Fibroblast of villous mesenchyme (primary cell): ENCODE data around the gene GCN1. TPM values are rescaled to one million over a fixed set of nuclear protein-coding genes. Genes with fewer than 3 reads are reported as not detected.
A peak's percentile ranks its signal among the peaks of the same experiment; 100 is the strongest.
"Not testable (repeated sequence)": the region's sequence is repeated elsewhere in the genome, so short reads cannot be mapped to it uniquely, and the experiment has no call there.

ENCODE experiments used
- DNase-seq: peaks from one replicate; pipeline ENCODE4 v3.0.0-alpha.2; 2010; ENCODE audit warnings: low read depth
- H3K4me3 ChIP-seq: 2 replicates; pipeline ENCODE4 v1.5.1; 2011; ENCODE audit warnings: low read depth, mild to moderate bottlenecking, low read length
- total RNA-seq: library from RNA; depleted of rRNA; stranded (reverse); fragments of >200 nt; gene quantifications from 2 replicates; pipeline ENCODE4 v1.2.3, GENCODE V29; 2012
- TF ChIP-seq, protein P1 (sequence below): IDR thresholded peaks from 2 replicates; pipeline ENCODE4 v1.5.1; 2012; ENCODE audit warnings: low read depth, mild to moderate bottlenecking, low read length; ENCODE audit not compliant: insufficient read depth

The GCN1 gene
- total RNA-seq, 1 donor = 210 TPM

DNA sequence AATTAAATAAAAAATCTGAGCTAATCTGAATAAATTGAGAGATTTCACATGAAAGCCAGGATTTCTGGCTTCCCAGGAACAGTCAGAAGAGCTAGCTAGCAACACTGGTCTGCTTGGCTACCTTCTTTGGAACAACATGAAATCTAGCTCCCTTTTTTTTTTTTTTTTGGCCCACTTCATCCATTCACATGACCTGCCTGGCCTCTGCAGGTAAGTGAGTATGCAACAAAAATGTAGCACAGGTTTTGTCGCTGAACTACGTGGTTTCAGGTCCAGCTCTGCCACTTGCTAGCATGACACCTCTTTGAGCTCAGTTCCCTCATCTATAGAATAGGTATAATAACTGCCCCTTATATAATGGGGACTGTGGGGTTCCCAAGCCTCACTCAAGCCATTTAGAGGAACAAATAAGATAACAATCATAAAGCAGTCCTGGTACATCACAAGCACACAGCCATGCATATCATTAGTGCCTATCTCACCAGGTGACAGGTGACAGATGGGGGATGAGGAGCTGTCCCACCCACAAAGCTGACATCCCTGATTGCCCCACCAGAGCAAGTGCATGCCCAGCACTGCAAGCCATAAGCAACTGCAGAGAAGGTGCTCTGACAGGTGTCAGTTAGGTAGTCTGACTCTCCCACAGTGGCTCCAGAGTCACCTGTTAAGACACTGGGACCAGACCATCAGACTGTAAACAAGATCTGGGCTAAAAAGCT lies 45.4 kb upstream of the GCN1 start:
- no peak overlapping the region for H3K4me3 ChIP-seq
- TF ChIP-seq, protein P1, sequence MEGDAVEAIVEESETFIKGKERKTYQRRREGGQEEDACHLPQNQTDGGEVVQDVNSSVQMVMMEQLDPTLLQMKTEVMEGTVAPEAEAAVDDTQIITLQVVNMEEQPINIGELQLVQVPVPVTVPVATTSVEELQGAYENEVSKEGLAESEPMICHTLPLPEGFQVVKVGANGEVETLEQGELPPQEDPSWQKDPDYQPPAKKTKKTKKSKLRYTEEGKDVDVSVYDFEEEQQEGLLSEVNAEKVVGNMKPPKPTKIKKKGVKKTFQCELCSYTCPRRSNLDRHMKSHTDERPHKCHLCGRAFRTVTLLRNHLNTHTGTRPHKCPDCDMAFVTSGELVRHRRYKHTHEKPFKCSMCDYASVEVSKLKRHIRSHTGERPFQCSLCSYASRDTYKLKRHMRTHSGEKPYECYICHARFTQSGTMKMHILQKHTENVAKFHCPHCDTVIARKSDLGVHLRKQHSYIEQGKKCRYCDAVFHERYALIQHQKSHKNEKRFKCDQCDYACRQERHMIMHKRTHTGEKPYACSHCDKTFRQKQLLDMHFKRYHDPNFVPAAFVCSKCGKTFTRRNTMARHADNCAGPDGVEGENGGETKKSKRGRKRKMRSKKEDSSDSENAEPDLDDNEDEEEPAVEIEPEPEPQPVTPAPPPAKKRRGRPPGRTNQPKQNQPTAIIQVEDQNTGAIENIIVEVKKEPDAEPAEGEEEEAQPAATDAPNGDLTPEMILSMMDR = no peak
- DNase-seq = no peak

DNA sequence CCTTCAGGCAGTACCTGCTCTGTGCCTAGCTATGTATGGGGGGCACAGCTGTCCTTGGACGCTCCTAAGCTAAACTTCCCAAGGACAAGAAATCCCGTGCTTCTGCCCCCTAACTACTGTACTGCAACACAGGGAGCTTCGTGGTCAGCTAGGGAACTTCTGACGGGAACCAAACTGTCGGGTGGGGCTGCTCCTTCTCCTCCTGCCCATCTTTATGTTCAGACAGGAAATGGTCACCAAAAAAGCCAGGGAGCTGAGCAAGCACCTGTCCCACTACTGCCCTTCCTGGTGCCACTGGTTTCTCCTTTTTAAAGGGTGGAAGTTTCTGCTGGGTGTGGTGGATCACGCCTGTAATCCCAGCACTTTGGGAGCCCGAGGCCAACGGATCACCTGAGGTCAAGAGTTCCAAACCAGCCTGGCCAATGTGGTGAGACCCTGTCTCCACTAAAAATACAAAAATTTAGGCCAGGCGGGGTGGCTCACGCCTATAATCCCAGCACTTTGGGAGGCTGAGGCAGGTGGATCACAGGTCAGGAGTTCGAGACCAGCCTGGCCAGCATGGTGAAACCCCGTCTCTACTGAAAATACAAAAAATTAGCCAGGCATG lies 44.4 kb upstream of the GCN1 start:
- TF ChIP-seq, protein P1 = no peak
- no peak overlapping the region for H3K4me3 ChIP-seq
- no peak for DNase-seq

DNA sequence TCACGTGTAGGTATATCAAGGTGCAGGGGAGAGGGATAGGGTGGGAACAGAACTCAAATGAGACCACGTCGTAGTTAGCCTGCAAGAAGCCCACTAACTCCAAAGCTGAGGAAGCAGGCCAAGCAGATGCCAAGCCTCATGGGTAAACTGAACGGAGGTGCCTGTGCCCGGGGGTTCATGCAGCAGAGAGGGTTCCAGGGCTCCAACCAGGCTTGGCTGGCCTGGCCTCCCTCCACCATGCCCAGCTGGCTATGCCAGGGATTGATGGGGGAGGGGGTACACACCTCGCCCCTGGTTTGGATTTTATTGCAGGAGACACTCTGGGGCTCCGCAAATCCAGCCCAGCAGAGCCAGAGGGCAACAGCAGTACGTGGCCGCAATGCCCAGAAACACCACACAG lies 43.7 kb upstream of the GCN1 start:
- no peak for DNase-seq
- no peak overlapping the region for H3K4me3 ChIP-seq
- TF ChIP-seq, protein P1 = no peak

DNA sequence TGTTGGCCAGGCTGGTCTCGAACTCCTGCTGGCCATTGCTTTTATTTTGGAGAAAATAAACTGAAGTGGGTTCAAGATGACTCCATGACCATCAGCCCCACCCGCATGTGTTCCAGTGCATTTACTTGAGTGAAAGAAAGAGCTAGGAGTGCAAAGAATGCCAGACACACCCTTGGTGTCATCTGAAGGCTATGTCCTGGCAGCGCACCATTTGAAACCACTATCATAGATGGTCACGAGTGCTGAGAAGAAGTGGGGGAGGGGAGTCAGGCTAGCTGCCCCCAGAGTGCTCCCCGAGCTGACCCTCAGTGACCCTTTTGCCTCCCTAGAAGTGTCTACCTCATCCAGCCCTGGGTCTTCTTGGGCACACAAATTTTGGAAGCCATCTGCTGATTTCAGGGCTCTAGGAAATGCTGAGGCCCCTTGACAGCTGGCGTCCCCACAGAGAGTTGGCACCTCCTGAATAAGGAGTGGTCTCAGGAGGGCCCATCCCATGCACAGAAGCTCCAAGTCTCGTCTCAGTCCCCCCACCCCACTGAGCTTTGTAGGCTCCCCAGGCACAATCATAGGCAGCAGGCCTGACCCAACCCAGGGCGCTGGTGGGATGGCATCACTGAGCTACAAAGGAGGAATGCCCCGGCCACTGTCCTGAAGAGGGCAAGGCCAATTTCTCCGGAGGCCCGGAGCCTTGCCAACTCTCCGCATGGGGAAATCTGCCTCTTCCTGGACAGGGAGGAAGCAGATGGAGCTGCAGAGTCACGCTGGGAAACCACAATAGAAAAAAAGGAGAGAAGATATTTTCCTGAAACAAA lies 43.1 kb upstream of the GCN1 start:
- DNase-seq = peak; percentile 79
- H3K4me3 ChIP-seq = no peak overlapping the region
- TF ChIP-seq, protein P1 = no peak

DNA sequence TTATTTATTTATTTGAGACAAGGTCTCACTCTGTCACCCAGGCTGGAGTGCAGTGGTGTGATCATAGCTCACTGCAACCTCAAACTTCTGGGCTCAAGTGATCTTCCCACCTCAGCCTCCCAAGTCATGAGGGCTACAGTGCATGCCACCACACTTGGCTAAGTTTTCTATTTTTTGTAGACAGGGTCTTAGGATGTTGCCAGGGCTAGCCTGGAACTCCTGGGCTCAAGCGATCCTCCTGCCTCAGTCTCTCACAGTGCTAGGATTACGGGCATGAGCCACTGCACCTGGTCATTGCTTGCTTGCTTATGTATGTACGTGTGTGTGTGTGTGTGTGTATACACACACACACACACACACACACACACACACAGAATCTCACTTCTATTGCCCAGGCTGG lies 42.3 kb upstream of the GCN1 start:
- not testable (repeated sequence) for DNase-seq

DNA sequence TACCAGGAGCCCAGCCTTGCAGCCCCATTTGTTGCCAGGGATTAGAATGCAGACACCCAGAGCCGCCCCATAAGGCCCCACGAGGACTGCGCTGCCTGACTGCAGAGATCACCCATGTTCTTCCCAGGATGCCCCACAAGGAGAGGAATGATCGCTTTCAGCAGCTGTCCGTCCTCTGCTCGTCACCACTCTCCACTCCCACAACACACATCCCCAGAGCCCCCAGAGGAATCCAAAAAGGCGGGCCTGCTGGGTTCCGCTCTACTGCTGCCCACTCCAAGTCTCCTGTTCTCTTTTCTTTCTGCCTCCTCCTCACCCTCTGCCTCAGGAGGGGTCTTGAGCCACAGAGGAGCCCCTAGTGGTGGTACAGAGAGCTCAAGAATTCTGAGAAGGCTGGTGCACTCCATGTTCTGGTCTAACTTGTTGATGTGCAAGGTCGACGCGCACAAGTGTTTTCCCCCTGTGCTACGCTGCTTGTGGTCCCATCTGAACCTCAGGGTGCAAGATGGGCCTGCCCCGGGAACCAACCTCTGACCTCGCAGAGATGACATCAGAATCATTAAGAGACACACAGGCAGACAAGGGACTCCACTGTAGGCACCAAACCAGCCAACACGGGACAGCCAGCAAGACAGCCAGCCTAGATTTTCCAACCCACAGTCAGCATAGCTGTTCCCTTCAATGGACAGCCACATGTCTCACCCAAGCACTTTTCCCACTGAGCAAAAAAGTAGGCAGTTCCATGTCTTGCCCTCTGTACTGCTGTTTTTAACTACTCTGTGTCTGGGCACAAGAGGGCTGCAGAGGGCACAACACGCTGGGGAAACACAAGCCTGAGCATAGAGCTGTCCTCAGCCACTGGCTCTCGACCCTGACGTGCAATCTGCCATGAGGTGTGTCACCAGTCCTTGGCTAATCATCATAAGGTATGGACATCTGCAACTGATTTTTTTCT lies 41.1 kb upstream of the GCN1 start:
- DNase-seq = no peak
- H3K4me3 ChIP-seq = no peak overlapping the region
- TF ChIP-seq, protein P1 = peak; percentile 43

More for the DNA sequence above, 42.3 kb upstream of the GCN1 start:
- not testable (repeated sequence) for H3K4me3 ChIP-seq
